MCF 10A (cell line): ENCODE results near the gene ARHGAP31. TPM values are rescaled to one million over a fixed set of nuclear protein-coding genes. Genes with fewer than 3 reads are reported as not detected.
"Not testable (repeated sequence)": the region's sequence is repeated elsewhere in the genome, so short reads cannot be mapped to it uniquely, and the experiment has no call there.

Experiments
- BruUV-seq: library from RNA; stranded (reverse); fragments of 400-500 nt; replicated peaks from 2 replicates; lab custom pipeline; 2021; lab: Mats Ljungman, UMichigan
- CTCF ChIA-PET: fragments of 300-600 bp; sonication (Branson Sonifier 250); formaldehyde crosslinking; extraction: SDS; loops from one replicate; lab custom pipeline; 2021; ENCODE audit warnings: antibody characterized with exemption, inconsistent platforms; lab: Yijun Ruan, JAX
- POLR2A ChIA-PET: fragments of 300-600, 350-650 bp; sonication (Branson Sonifier 250); formaldehyde crosslinking; extraction: SDS; loops from one replicate; lab custom pipeline; 2020; ENCODE audit warnings: antibody characterized with exemption, inconsistent platforms; lab: Yijun Ruan, JAX
- DNase-seq: peaks from one replicate; pipeline ENCODE4 v3.0.0-alpha.2; 2018; ENCODE audit not compliant: unreplicated experiment
- H3K27ac Mint-ChIP-seq: one replicate; pipeline ENCODE4 v1.8.0; 2022; ENCODE audit warnings: mild to moderate bottlenecking, low read depth, mixed read lengths; ENCODE audit not compliant: unreplicated experiment
- H3K27me3 Mint-ChIP-seq: one replicate; pipeline ENCODE4 v1.8.0; 2022; ENCODE audit warnings: mixed read lengths; ENCODE audit not compliant: insufficient read depth, unreplicated experiment
- H3K36me3 Mint-ChIP-seq: one replicate; pipeline ENCODE4 v1.8.0; 2022; ENCODE audit warnings: mild to moderate bottlenecking, moderate library complexity, mixed read lengths; ENCODE audit not compliant: insufficient read depth, unreplicated experiment
- H3K4me1 Mint-ChIP-seq: one replicate; pipeline ENCODE4 v1.8.0; 2022; ENCODE audit warnings: mixed read lengths; ENCODE audit not compliant: insufficient read depth, unreplicated experiment
- H3K4me3 Mint-ChIP-seq: one replicate; pipeline ENCODE4 v1.8.0; 2022; ENCODE audit warnings: mild to moderate bottlenecking, moderate library complexity, mixed read lengths; ENCODE audit not compliant: unreplicated experiment
- H3K9me3 Mint-ChIP-seq: one replicate; pipeline ENCODE4 v1.8.0; 2022; ENCODE audit warnings: mixed read lengths; ENCODE audit not compliant: unreplicated experiment
- CTCF ChIP-seq: fragments of 200-600 bp; IDR thresholded peaks from one replicate; pipeline ENCODE4 v1.8.0; 2022; ENCODE audit warnings: antibody characterized with exemption, mild to moderate bottlenecking; ENCODE audit not compliant: unreplicated experiment
- intact Hi-C: fragments of 100-400 bp; cut with micrococcal nuclease; formaldehyde crosslinking; loops from 2 replicates; pipeline ENCODE4 v1.14.1; 2022
- total RNA-seq: library from RNA; stranded (reverse); gene quantifications from 2 replicates; pipeline ENCODE4 v1.2.3, GENCODE V29; 2022

ARHGAP31 gene
- total RNA-seq, 1 experiment from 2014 or later, result 4.4 TPM

- no TSS peak for BruUV-seq
- CTCF ChIA-PET, result no interaction called here
- DNase-seq, result no peak
- intact Hi-C loops, result no loop called here
- H3K9me3 Mint-ChIP-seq, result no peaks in the 10 kb centered on the region
- H3K27ac Mint-ChIP-seq, result no peak overlapping the region
- H3K36me3 Mint-ChIP-seq, result peaks cover 5% of the 10 kb centered on the region
- POLR2A ChIA-PET, result interaction anchor here (1.3 to 2.1 kb wide), 2 partner anchors 11 to 16 kb away, joined by 4 to 7 read pairs; partner anchors contain the start of gene ARHGAP31
- H3K4me3 Mint-ChIP-seq, result no peak overlapping the region
- no peak for TF ChIP-seq CTCF
- no peaks in the 10 kb centered on the region for H3K27me3 Mint-ChIP-seq
- H3K4me1 Mint-ChIP-seq, result peaks cover 45% of the 10 kb centered on the region
Measured at GRCh38 chr3:119305286-119305685, 11.1 kb downstream of the ARHGAP31 start.

GRCh38 chr3:119306378-119306777 lies 12.2 kb downstream of the ARHGAP31 start:
- H3K9me3 Mint-ChIP-seq, H3K27ac Mint-ChIP-seq, H3K27me3 Mint-ChIP-seq, DNase-seq, BruUV-seq, H3K36me3 Mint-ChIP-seq, intact Hi-C loops, H3K4me3 Mint-ChIP-seq: not testable (repeated sequence)
- peaks cover 49% of the 10 kb centered on the region for H3K4me1 Mint-ChIP-seq
- ChIA-PET CTCF (interaction anchor here (0.8 kb wide), 1 partner anchor 10 kb away, joined by 5 read pairs; no protein-coding TSS in a partner anchor), POLR2A (interaction anchor here (0.7 to 1.4 kb wide), 2 partner anchors 10 to 474 kb away, joined by 3 to 4 read pairs; no protein-coding TSS in a partner anchor)

GRCh38 chr3:119308355-119308754 lies 14.2 kb downstream of the ARHGAP31 start:
- DNase-seq, result no peak
- no peak for TF ChIP-seq CTCF
- no TSS peak for BruUV-seq
- H3K36me3 Mint-ChIP-seq, result peaks cover 5% of the 10 kb centered on the region
- no peaks in the 10 kb centered on the region for H3K27me3 Mint-ChIP-seq
- no peak overlapping the region for H3K27ac Mint-ChIP-seq
- no peaks in the 10 kb centered on the region for H3K9me3 Mint-ChIP-seq
- H3K4me3 Mint-ChIP-seq, result no peak overlapping the region
- POLR2A ChIA-PET, result interaction anchor here (0.5 kb wide), 1 partner anchor 154 kb away, joined by 3 read pairs; no protein-coding TSS in a partner anchor
- peaks cover 38% of the 10 kb centered on the region for H3K4me1 Mint-ChIP-seq
- intact Hi-C loops, result no loop called here
- CTCF ChIA-PET, result interaction anchor here (0.7 to 1.1 kb wide), 2 partner anchors 12 to 679 kb away, joined by 3 to 4 read pairs; no protein-coding TSS in a partner anchor

- intact Hi-C loops, result no loop called here
- no peaks in the 10 kb centered on the region for H3K27me3 Mint-ChIP-seq
- ChIA-PET CTCF (interaction anchor here (0.7 to 1.6 kb wide), 3 partner anchors 10 to 224 kb away, joined by 3 to 10 read pairs (median 3); no protein-coding TSS in a partner anchor), POLR2A (no interaction called here)
- H3K4me3 Mint-ChIP-seq, result no peak overlapping the region
- TF ChIP-seq CTCF, result no peak
- H3K27ac Mint-ChIP-seq, result no peak overlapping the region
- no peak for DNase-seq
- no TSS peak for BruUV-seq
- no peaks in the 10 kb centered on the region for H3K9me3 Mint-ChIP-seq
- peaks cover 28% of the 10 kb centered on the region for H3K4me1 Mint-ChIP-seq
- H3K36me3 Mint-ChIP-seq, result peaks cover 5% of the 10 kb centered on the region
Measured at GRCh38 chr3:119309591-119309990, 15.4 kb downstream of the ARHGAP31 start.
